Central memory CD8-positive, alpha-beta T cell (primary cell): Measurements from ENCODE around the gene HHIPL1.
"Not testable (repeated sequence)": the region's sequence is repeated elsewhere in the genome, so short reads cannot be mapped to it uniquely, and the experiment has no call there.

ENCODE experiments used
- ATAC-seq: fragments of 150-1000 bp; cut with Tn5 transposase; replicated peaks from 2 replicates; pipeline ENCODE4 v1.10.0; 2022; ENCODE audit warnings: mild to moderate bottlenecking, moderate FRiP score, moderate number of reproducible peaks; ENCODE audit not compliant: poor library complexity, severe bottlenecking; ENCODE audit errors: extremely low read depth
- DNase-seq, 2 donors: peaks; one replicate each; pipeline ENCODE4 v3.0.0; 2021; ENCODE audit warnings: low spot score in 2 of 2
- H3K27ac Mint-ChIP-seq: one replicate; pipeline ENCODE4 v1.8.0; 2022; ENCODE audit warnings: low read depth, mild to moderate bottlenecking, moderate library complexity, mixed read lengths
- H3K27me3 Mint-ChIP-seq: one replicate; pipeline ENCODE4 v1.8.0; 2022; ENCODE audit warnings: mixed read lengths
- H3K36me3 Mint-ChIP-seq: one replicate; pipeline ENCODE4 v1.8.0; 2022; ENCODE audit warnings: mild to moderate bottlenecking, moderate library complexity, mixed read lengths; ENCODE audit not compliant: insufficient read depth
- H3K4me1 Mint-ChIP-seq: one replicate; pipeline ENCODE4 v1.8.0; 2022; ENCODE audit warnings: mixed read lengths
- H3K4me3 Mint-ChIP-seq: one replicate; pipeline ENCODE4 v1.8.0; 2022; ENCODE audit warnings: mild to moderate bottlenecking, moderate library complexity, mixed read lengths
- H3K9me3 Mint-ChIP-seq: one replicate; pipeline ENCODE4 v1.8.0; 2022; ENCODE audit warnings: mixed read lengths

Gene HHIPL1

GRCh38 chr14:99632410-99633035 lies 12.4 kb upstream of the HHIPL1 start:
- H3K4me3 Mint-ChIP-seq = no peak overlapping the region
- H3K27me3 Mint-ChIP-seq = peaks cover 25% of the 10 kb centered on the region
- ATAC-seq (no peak), DNase-seq (no peak)
- peaks cover 2% of the 10 kb centered on the region for H3K36me3 Mint-ChIP-seq
- no peaks in the 10 kb centered on the region for H3K9me3 Mint-ChIP-seq
- H3K27ac Mint-ChIP-seq = no peak overlapping the region
- no peaks in the 10 kb centered on the region for H3K4me1 Mint-ChIP-seq

- no peak overlapping the region for H3K27ac Mint-ChIP-seq
- peaks cover 2% of the 10 kb centered on the region for H3K36me3 Mint-ChIP-seq
- H3K27me3 Mint-ChIP-seq = peaks cover 21% of the 10 kb centered on the region
- H3K9me3 Mint-ChIP-seq = no peaks in the 10 kb centered on the region
- no peak overlapping the region for H3K4me3 Mint-ChIP-seq
- DNase-seq (no peak), ATAC-seq (no peak)
- H3K4me1 Mint-ChIP-seq = no peaks in the 10 kb centered on the region
Observed at GRCh38 chr14:99633141-99633540, 11.8 kb upstream of the HHIPL1 start.

- DNase-seq = no peak
- Mint-ChIP-seq H3K36me3 (peaks cover 2% of the 10 kb centered on the region), H3K27me3 (peaks cover 21% of the 10 kb centered on the region), H3K9me3 (no peaks in the 10 kb centered on the region), H3K27ac (no peak overlapping the region), H3K4me3 (no peak overlapping the region), H3K4me1 (no peaks in the 10 kb centered on the region)
- no peak for ATAC-seq
Observed at GRCh38 chr14:99633918-99634317, 11.0 kb upstream of the HHIPL1 start.

GRCh38 chr14:99634443-99634842 lies 10.5 kb upstream of the HHIPL1 start:
- ATAC-seq (no peak), DNase-seq (no peak)
- H3K4me1 Mint-ChIP-seq = no peaks in the 10 kb centered on the region
- H3K4me3 Mint-ChIP-seq = no peak overlapping the region
- no peaks in the 10 kb centered on the region for H3K9me3 Mint-ChIP-seq
- H3K27me3 Mint-ChIP-seq = peaks cover 21% of the 10 kb centered on the region
- H3K36me3 Mint-ChIP-seq = peaks cover 2% of the 10 kb centered on the region
- H3K27ac Mint-ChIP-seq = no peak overlapping the region

- Mint-ChIP-seq H3K27me3 (peaks cover 21% of the 10 kb centered on the region), H3K27ac (no peak overlapping the region), H3K4me1 (no peaks in the 10 kb centered on the region), H3K36me3 (peaks cover 2% of the 10 kb centered on the region), H3K4me3 (no peak overlapping the region), H3K9me3 (no peaks in the 10 kb centered on the region)
- DNase-seq = no peak
- ATAC-seq = no peak
Observed at GRCh38 chr14:99635116-99635515, 9.8 kb upstream of the HHIPL1 start.

- peaks cover 21% of the 10 kb centered on the region for H3K27me3 Mint-ChIP-seq
- DNase-seq = no peak
- H3K4me3 Mint-ChIP-seq = no peak overlapping the region
Observed at GRCh38 chr14:99636487-99636886, 8.4 kb upstream of the HHIPL1 start.

GRCh38 chr14:99637624-99638023 lies 7.3 kb upstream of the HHIPL1 start:
- Mint-ChIP-seq H3K27ac (no peak overlapping the region), H3K9me3 (no peaks in the 10 kb centered on the region), H3K4me1 (no peaks in the 10 kb centered on the region), H3K27me3 (peaks cover 20% of the 10 kb centered on the region), H3K36me3 (no peaks in the 10 kb centered on the region), H3K4me3 (no peak overlapping the region)
- DNase-seq (no peak), ATAC-seq (no peak)

More at GRCh38 chr14:99636487-99636886, 8.4 kb upstream of the HHIPL1 start:
- Mint-ChIP-seq H3K36me3 (peaks cover 2% of the 10 kb centered on the region), H3K4me1 (no peaks in the 10 kb centered on the region), H3K9me3 (no peaks in the 10 kb centered on the region), H3K27ac (no peak overlapping the region)
- ATAC-seq = no peak

GRCh38 chr14:99642771-99643170 lies 2.2 kb upstream of the HHIPL1 start:
- H3K4me1 Mint-ChIP-seq, H3K36me3 Mint-ChIP-seq, DNase-seq, H3K9me3 Mint-ChIP-seq, H3K27ac Mint-ChIP-seq, H3K4me3 Mint-ChIP-seq, ATAC-seq: not testable (repeated sequence)
- H3K27me3 Mint-ChIP-seq = peaks cover 26% of the 10 kb centered on the region

- Mint-ChIP-seq H3K36me3 (peaks cover 2% of the 10 kb centered on the region), H3K4me3 (no peak overlapping the region), H3K27me3 (peaks cover 32% of the 10 kb centered on the region), H3K27ac (no peak overlapping the region), H3K4me1 (no peaks in the 10 kb centered on the region), H3K9me3 (no peaks in the 10 kb centered on the region)
- DNase-seq = no peak
- no peak for ATAC-seq
Observed at GRCh38 chr14:99643343-99643742, 1.6 kb upstream of the HHIPL1 start.

GRCh38 chr14:99644035-99644587 lies 818 bp upstream of the HHIPL1 start:
- H3K4me3 Mint-ChIP-seq = no peak overlapping the region
- no peak overlapping the region for H3K27ac Mint-ChIP-seq
- H3K9me3 Mint-ChIP-seq = no peaks in the 10 kb centered on the region
- H3K36me3 Mint-ChIP-seq = peaks cover 2% of the 10 kb centered on the region
- peaks cover 40% of the 10 kb centered on the region for H3K27me3 Mint-ChIP-seq
- ATAC-seq = no peak
- DNase-seq = no peak
- H3K4me1 Mint-ChIP-seq = no peaks in the 10 kb centered on the region

GRCh38 chr14:99645545-99646505 lies 896 bp downstream of the HHIPL1 start:
- DNase-seq (no peak), ATAC-seq (no peak)
- Mint-ChIP-seq H3K27me3 (peaks cover 56% of the 10 kb centered on the region), H3K36me3 (peaks cover 2% of the 10 kb centered on the region), H3K27ac (no peak overlapping the region), H3K4me3 (peak overlapping the region; percentile 18), H3K9me3 (no peaks in the 10 kb centered on the region), H3K4me1 (no peaks in the 10 kb centered on the region)

- no peak overlapping the region for H3K4me3 Mint-ChIP-seq
- DNase-seq (no peak), ATAC-seq (no peak)
- H3K27ac Mint-ChIP-seq = no peak overlapping the region
- no peaks in the 10 kb centered on the region for H3K9me3 Mint-ChIP-seq
- H3K27me3 Mint-ChIP-seq = peaks cover 68% of the 10 kb centered on the region
- H3K4me1 Mint-ChIP-seq = no peaks in the 10 kb centered on the region
- H3K36me3 Mint-ChIP-seq = peaks cover 4% of the 10 kb centered on the region
Observed at GRCh38 chr14:99647411-99647810, 2.5 kb downstream of the HHIPL1 start.
